Measurements from ENCODE around the gene ARTN. TPM values are rescaled to one million over a fixed set of nuclear protein-coding genes. Genes with fewer than 3 reads are reported as not detected.

ARTN gene
- total and polyA plus RNA-seq, 2 experiments from 2014 or later, result 6.7 to 35.7 TPM

- Histone ChIP-seq H3K27me3 (ENCODE audit: insufficient read depth) (no peaks in the 10 kb centered on the region), H2AFZ (no peak overlapping the region; the same call in 1 of the 2 replicates), H3K36me3 (ENCODE audit: insufficient read depth) (no peaks in the 10 kb centered on the region), H4K20me1 (replicated peaks; ENCODE audit: insufficient read depth) (peaks cover 4% of the 10 kb centered on the region), H3K27ac (ENCODE audit: low read depth) (no peak overlapping the region), H3K79me2 (replicated peaks; ENCODE audit: insufficient read depth) (peaks cover 12% of the 10 kb centered on the region), H3K4me1 (ENCODE audit: insufficient read depth) (peaks cover 18% of the 10 kb centered on the region), H3F3A (replicated peaks; ENCODE audit: low read depth) (peaks cover 3% of the 10 kb centered on the region; the same call in 1 of the 2 replicates), H3K9me2 (ENCODE audit: insufficient read depth) (no peaks in the 10 kb centered on the region), H3K4me2 (peak overlapping the region; percentile 98), H3K4me3 (peak overlapping the region; percentile 100)
- no peak for TF ChIP-seq ETS1 (IDR thresholded peaks at IDR 0.05)
- TF ChIP-seq EZH2 (IDR thresholded peaks at IDR 0.05; ENCODE audit: low read depth, unreplicated experiment), result no peak
- TF ChIP-seq REST (IDR thresholded peaks at IDR 0.05; ENCODE audit: unreplicated experiment), result no peak
- Mint-ChIP-seq H3K27ac (peak overlapping the region; percentile 89), H3K27me3 (ENCODE audit: insufficient read depth, low read depth, poor library complexity) (peaks cover 13% of the 10 kb centered on the region), H3K4me1 (peaks cover 18% of the 10 kb centered on the region), H3K36me3 (ENCODE audit: low read depth) (peaks cover 39% of the 10 kb centered on the region), H3K4me3 (peak overlapping the region; percentile 99), H3K9me3 (no peaks in the 10 kb centered on the region)
- ATAC-seq, result no peak
- DNase-seq (ENCODE audit: low spot score), result no peak
Measured at GRCh38 chr1:43970502-43970901, 36.9 kb downstream of the ARTN start.

- H2AFZ ChIP-seq, result no peak overlapping the region
- H3K27ac ChIP-seq (ENCODE audit: low read depth), result no peak overlapping the region
- H3K9me2 ChIP-seq (ENCODE audit: insufficient read depth), result no peaks in the 10 kb centered on the region
- no peak for TF ChIP-seq EZH2 (IDR thresholded peaks at IDR 0.05; ENCODE audit: low read depth, unreplicated experiment)
- TF ChIP-seq POLR2AphosphoS5 (IDR thresholded peaks at IDR 0.05; ENCODE audit: low read depth), result no peak
- TF ChIP-seq ZNF462 (CRISPR knock-in tag; IDR thresholded peaks at IDR 0.05), result no peak
- no peak for TF ChIP-seq STAT1 (IDR thresholded peaks at IDR 0.05; ENCODE audit: unreplicated experiment)
- TF ChIP-seq ZNF114 (CRISPR knock-in tag; IDR thresholded peaks at IDR 0.05), result no peak
- TF ChIP-seq JUNB (IDR thresholded peaks at IDR 0.05; ENCODE audit: unreplicated experiment), result no peak
- ATAC-seq (no peak), DNase-seq (ENCODE audit: low spot score) (no peak)
- H3K4me3 ChIP-seq, result peak overlapping the region; percentile 100; the same call in 1 of the 2 replicates
- H3K36me3 Mint-ChIP-seq (ENCODE audit: low read depth), result peaks cover 41% of the 10 kb centered on the region
- H3K36me3 ChIP-seq (ENCODE audit: insufficient read depth), result no peaks in the 10 kb centered on the region
- no peaks in the 10 kb centered on the region for H3K27me3 ChIP-seq (ENCODE audit: insufficient read depth)
- H3K4me3 Mint-ChIP-seq, result peak overlapping the region; percentile 99
- no peak overlapping the region for H3K27ac Mint-ChIP-seq
- H3K79me2 ChIP-seq (replicated peaks; ENCODE audit: insufficient read depth), result peaks cover 16% of the 10 kb centered on the region
- H3K4me1 ChIP-seq (ENCODE audit: insufficient read depth), result peaks cover 22% of the 10 kb centered on the region
- H3K27me3 Mint-ChIP-seq (ENCODE audit: insufficient read depth, low read depth, poor library complexity), result peaks cover 15% of the 10 kb centered on the region
- H3K4me2 ChIP-seq, result peak overlapping the region; percentile 98
- H3K9me3 Mint-ChIP-seq, result no peaks in the 10 kb centered on the region
- H3F3A ChIP-seq (replicated peaks; ENCODE audit: low read depth), result peaks cover 7% of the 10 kb centered on the region; the same call in 1 of the 2 replicates
- peaks cover 20% of the 10 kb centered on the region for H3K4me1 Mint-ChIP-seq
- H4K20me1 ChIP-seq (replicated peaks; ENCODE audit: insufficient read depth), result peaks cover 9% of the 10 kb centered on the region
Measured at GRCh38 chr1:43970911-43971310, 37.3 kb downstream of the ARTN start.

All from GM23338 (cell line).